Stimulated activated CD4-positive, alpha-beta T cell treated with anti-CD3 and anti-CD28 coated beads, TNF-alpha, amount 100 ng/mL, for 48 hours (primary cell): ENCODE measurements around the gene SKIDA1.

ENCODE experiments used
- DNase-seq, 3 donors: peaks; one replicate each; pipeline ENCODE4 v3.0.0-alpha.2; 2020; ENCODE audit warnings: low read depth in 3 of 3

Gene SKIDA1

DNA sequence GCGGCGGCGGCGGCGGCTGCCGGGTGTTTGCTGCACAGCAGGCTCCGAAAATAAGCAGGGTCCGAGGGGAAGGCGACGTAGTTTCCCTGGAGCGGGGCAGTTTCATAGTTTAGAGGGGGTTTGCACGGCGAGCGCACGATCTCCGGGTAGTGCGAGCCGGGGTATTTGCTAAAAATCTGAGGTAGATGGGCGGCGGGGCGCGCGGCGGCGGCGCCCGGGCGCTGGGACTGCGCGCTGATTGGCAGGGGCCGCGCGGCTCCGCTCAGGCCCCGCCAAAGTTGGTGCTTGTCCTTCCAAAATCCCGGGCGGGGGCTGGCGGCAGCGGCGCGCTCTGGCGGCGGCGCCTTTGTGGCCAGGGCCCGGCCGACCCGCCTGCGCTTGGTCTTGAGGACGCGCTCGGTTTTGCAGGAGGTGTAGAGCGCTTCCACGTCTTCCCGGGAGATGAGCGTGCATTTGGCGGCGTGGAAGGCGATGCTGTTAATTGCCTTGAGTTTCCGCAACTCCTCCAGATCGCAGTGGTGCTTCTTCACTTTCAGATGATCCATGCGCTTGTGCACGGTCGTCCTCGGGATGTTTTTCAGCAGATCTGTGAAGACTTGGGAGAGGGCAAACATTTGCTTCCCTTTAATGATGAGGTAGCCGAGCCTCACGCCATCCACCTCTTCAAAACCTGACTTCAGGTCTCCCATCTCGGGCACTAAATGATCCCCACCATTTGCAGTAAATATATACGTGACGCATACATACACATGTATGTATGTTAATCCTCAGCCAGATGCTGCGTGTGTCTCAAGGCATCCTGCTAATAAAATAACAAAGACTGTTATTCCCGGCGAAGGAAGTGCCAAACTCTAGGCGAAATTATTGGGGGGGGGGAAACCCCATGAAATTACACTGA is 8.1 kb downstream of the SKIDA1 start:
- no peak for DNase-seq

DNA sequence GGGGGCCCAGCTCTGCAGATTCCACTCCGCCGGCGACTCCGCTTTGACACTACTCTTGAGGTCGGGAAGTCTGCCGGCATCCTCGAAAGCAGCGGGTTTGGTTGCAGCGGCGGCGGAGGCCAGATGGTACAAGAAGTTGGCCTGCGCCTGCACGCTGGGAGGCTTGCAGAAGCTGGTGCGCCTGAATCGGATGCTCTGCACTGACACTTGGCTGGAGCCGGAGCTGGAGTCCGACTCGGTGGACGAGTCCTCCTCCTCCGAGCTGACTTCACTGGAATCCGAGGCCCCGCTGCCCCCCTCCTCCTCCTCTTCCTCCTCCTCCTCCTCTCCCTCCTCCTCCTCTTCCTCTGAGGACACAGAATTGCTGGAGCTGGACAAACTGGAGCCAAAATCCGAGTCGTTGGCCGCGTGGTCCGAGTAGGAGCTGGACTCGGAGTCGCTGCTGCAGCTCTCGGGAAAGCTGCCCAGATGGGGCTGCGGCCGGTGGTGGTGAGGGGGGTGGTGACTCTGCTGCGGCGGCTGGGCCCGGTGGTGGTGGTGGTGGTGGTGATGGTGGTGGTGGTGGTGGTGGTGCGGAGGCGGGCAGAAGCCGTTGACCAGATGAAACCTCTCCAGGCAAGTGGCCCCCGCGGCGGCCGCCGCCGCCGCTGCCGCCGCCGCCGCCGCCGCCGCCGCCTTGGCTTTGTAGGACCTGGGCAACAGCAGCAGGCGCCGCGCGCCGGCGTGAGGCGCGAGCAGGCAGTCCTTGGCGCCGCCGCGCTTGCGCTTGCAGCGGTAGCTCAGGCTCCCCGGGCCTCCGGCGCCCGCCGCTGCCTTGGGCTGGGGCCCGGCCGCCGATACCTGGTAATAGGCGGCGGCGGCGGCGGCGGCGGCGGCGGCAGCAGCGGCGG is 9.0 kb downstream of the SKIDA1 start:
- DNase-seq = no peak

DNA sequence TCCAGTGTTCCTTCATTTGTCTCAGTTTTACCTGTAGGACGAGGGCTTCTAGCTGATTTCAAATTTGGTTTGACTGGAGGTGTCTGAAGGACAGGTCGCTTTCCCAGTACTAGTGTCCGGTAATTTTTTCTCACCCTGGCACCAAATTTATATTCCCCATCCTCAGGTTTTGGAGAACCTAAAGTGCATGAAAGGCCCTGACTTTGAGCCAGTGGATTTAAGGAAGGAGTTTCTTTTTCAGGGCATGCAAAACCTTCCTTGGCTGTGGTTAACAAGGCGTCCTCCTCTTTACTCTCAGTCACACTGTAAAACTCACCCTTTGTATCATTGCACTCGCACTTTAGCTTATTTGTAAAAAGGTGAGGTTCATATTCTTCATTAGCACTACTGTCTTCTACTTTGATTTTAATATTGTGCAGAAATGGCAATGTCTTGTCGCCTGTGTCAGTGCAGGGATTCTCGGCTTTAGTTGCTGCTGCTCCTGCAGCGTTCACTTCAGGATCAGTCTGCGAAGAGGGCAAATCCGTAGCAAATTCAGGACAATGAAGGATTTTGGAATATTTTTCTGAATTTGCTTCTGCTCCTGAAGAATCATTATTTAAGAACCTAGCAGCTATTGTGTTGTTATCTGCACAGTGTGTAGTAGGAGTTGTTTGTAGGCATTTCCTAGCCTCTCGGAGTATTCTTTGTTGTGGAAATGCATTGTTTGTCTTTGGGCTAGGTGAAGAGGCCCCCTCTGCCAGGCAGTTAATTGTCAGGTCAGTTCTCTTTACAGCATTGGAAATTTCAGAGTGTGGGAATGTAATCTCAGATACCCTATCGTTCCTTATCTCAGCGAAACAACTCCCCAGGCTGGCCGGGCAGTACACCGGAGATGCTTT is 9.9 kb downstream of the SKIDA1 start:
- DNase-seq = no peak

DNA sequence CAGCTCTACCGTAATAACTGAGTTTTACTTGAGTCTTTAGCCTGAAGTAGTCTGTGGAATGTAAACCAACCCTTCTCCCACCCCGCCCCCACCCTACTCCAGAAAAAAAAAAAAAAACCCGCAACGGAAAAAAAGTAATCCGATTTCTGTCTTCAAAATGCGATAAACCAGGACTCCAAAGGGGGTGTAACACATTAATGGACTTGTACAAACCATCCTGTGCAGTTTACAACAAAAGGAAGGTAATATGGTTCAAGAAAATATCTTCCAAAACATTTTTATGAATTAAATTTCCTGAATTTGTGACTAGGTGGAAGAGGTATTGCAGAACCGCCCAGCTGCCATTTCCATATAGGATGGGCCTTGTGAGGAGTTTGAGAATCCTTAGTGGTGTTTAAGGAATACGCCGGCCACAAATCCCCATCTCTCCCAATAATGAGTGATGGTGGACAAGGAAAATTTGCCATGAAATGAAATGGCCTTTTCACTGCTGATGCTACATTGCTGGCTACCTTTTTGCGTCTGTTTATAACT is 10.6 kb downstream of the SKIDA1 start:
- no peak for DNase-seq

DNA sequence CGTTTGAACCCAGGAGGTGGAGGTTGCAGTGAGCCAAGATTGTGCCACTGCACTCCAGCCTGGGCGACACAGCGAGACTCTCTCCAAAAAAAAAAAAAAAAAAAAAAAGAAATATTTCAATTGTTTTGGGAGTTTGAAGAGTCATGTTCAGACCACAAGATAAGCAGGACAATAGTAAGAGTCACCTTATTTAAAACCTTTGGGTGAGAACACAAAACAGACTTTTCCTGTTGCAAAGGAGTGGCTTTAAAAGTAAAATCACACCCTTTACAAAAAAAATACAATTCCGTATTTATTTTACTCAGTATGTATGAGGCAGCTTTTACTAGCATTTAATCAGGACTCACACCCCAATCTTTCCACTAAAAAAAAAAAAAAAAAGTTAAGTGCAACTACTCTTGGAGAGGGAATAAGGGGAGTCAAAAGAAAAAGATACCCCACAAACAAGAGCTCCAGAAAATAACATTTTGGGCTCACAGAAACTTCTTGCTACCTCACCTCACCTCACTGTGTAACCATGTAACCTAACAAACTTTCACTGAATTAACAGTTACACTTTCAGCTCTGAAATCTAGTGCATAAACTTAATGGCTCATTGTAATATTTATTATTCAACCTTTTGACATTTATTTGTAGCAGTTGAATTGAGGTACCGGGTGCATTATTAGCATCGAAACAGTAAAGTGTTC is 11.2 kb downstream of the SKIDA1 start:
- no peak for DNase-seq

DNA sequence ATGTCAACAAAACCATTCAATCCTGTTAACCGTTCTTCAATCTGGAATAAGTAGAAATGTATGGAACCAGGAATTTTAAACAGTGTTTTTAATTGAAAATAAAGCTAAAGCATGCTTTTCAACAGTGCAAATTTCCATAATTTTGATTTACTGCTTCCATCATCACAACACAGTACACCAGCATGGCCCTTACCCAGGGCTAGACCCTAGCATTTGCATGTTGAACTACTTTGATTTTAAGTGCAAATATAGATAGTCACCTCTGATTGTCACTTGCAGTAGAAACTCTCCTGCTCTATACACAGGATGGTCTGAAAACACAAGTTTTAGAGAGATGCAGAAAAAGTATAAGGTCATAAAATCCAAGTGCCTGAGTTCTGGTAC is 12.1 kb downstream of the SKIDA1 start:
- DNase-seq = no peak

DNA sequence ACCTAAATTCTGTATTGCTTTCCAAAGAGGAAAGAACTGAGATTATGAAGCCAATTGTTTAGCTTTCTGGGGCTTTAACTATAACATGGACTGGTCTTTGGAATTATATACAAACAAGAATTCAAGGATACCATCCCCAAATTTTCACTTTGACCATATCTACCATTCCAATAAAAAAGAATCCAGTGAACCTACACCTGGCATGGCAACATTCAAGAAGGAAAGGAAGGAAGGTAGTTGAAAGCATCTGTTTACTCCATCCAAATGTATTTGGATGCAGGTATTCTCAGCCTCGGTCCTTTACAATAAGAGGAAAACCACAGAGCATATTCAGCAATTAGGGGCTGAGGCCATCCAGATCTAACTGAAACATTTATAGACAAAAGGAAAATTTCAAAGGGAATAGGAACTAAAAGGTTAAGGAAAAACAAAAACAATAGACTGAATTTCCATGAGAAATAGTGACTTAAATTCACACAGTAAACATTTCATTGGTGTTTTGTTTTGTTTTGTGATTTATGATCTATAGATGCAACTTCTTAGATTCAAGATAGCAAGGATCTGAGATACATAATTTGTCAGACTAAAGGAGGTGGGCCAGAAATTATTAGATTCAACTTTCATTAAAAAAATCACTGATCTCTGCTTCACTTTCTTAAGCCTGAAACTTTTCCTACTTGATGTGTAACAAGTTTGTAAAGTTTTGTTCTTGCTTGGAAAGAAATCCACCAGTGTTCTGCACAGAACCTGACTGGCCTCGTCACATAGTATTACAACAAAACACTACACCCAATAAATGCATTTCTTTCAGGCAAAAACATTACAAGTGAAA is 12.7 kb downstream of the SKIDA1 start:
- no peak for DNase-seq

DNA sequence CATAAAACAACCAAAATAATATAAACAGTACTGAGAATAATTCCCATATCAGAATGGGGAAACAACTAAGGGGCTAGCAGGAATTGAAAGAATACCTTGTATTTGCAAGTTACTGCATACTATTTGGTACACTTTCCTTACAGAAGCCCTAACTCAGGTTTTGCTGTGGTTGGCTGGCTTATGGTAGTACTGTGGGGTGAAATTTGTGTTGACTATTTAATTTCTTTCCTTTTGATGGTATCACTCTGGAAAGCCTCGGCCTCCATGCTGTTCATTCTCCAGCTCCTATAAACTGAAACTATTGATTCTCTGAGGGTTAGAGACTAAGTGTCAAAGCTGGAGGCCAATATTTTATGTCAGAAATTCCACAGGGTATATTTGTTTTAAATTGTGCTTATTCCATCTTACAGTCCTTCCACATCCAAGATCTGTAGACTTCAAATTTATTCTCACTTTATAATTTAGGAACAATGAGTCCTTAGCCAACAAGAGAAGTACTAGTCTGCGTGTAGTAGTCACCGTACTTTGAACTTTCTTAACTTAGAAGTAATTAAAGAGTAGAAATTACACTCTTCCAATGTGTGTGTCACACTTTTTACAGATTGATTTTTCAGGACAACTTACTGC is 13.4 kb downstream of the SKIDA1 start:
- DNase-seq = no peak

DNA sequence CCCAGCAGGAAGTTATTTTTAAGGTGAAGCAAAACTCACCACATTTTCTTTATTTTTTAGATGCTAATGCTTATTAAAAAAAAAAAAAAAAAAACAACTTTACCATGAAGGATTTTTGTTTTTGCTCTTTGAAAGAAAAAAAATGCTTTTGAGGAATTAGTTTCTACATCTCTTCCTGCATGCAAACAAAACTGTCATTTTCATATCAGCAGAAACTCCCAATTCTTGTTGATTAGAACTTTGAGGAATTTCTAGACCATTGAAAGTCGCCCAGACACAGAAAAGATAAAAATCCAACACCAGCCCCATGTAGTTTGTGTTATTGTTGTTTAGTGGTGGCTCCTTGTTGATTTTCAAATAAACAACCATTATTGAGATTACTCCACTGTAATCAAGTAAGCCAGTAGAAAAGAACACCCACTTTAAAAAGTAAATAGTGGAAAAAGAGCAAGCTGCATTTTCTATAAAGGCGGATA is 14.3 kb downstream of the SKIDA1 start:
- DNase-seq = no peak

DNA sequence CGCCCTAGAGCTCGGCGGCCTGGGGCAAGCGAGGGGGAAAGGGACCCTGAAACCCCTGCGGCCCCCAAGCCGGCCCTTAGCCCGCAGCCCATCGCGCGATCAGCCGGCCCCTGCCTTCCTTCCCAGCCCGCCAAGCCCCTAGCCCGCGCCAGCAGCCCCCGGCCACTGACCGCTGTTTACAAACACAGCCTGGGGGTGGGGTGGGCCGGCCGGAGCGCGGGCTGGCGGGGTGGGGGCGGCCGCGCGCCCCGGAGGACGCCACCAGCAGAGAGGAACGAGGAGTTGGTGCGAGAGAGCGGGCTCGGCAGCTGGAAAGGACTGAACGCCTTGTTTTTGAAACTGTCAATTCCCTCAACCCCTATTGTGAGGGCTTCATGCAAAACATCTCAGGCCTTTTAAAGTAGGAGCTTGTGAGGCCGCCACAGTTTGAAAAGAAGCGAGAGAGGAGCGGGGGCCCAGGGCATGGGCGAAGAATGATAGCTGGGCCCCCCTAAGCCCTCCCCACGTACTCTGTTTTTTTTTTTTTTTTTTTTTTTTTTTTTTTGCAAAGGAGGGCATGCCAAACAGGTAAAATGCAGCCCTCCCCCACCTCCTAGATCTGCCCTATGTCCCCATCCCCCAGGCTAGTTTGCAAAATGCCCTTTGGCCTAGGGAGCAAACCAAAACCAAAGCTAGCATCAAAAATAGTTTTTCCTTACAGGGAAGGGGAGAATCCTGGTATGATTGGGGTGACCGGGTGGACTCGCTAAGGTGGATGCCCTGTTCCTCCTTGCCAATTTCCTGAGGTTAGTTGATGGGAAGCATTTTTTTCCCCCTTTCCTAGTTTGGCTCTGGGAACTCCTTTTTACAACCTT is 15.0 kb downstream of the SKIDA1 start:
- DNase-seq = no peak

DNA sequence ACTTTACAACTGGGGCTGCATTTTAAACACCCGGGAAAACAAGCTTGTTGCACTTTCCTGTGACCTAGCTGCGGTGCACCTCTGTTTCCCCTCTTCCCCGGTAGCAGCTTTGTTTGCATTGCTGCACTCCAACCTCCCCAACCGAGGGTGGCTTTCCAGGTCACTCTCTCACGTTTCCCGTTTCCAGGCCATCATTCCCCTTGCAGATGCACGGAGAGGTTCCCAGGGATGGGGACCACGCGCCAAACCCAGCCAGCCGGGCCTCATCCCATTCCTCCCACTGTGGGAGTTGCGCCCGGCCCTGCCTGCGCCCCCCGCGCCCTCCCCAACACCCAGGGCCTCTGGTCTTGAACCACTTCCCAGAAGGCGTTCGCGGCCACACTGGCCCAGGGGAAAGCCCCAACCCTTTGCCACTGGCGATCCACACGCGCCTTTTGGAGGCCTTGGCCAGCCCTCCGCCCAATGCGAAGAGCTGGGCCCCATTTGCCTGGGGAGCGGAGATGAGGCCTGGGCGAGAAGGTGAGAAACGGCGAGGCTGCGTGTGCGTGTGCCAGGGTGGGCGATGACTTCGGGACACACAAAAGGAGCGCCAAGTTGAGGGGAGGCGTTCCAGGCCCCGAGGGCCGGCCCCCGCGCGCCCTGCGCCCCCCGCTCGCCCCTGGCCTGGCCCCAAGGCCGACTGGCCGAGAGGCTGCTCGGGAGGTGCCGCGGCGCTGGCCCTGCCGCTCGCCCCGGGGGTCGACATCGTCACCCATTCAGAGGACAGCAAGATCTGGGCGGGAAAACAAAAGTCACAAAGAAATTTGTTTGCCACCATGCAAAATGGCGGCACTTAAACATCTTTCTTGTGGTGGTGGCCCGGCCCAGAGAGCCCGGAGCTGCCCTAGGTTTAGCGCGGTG is 15.9 kb downstream of the SKIDA1 start:
- no peak for DNase-seq

DNA sequence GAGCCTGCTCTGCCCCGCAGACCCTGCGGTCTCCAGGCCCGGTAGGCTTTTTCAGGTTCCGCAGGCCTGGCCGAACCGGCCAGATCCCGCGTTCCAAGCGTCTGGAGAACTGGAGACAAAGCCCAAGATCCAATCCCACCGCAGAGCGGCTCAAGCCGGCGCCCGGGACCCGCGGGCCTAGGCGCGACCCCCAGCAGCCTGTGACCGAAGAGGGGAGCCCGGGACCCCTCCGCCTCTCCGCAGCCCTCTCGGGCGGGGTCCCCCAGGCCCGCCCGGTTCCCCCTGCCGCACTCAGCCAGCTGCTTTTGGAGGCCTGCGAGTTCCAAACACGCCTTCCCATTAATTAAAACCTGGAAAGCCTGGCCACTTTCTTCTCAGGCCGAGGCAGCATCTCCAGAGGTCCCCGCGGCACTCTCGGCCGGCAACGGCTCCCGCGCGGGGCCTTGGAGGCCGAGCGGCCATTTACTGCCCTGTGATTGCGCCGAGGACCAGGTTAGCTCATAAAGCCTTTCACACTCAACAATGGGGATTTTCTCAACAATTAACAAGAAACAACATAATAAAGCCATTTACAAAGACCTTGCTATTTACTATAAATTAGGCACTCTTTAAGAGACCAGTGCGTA is 16.7 kb downstream of the SKIDA1 start:
- DNase-seq = no peak

DNA sequence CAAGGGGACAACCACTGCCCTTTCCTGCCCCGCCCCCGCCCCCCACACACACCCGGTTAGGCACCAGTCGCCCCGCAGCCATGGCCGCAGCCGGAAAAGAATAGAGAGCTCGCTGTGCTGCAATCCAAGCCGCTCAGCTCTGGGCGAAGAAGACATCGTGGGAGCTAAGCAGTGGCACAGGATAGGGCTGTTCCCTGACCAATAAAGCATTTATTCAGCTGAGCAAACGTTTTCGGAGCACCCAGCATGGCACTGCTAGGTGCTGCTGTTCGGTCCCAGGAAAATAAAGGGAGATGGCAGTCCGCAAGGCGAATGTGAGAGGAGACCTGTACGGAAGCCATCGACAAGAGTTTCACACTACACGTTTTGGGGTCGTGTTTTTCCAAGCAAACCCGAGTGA is 18.3 kb downstream of the SKIDA1 start:
- DNase-seq = no peak

DNA sequence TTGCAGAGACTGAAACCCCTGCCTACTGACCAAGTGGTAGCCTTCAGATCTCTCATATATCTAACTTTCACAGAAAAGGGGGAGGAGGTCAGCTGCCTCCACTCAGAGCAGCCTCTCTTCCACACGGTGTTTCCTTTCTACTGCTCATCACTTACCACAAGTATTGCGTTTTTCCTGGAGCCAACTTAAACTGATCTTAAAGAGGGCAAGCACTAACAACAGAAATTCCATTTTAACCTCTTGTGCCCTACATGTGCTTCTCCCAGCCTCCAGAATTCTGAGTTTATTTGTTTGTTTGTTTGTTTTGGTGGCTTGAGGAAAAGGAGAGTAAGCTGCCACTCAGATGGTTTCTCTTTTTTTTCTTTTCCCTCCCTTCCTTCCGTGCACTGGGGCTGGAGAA is 19.1 kb downstream of the SKIDA1 start:
- no peak for DNase-seq

DNA sequence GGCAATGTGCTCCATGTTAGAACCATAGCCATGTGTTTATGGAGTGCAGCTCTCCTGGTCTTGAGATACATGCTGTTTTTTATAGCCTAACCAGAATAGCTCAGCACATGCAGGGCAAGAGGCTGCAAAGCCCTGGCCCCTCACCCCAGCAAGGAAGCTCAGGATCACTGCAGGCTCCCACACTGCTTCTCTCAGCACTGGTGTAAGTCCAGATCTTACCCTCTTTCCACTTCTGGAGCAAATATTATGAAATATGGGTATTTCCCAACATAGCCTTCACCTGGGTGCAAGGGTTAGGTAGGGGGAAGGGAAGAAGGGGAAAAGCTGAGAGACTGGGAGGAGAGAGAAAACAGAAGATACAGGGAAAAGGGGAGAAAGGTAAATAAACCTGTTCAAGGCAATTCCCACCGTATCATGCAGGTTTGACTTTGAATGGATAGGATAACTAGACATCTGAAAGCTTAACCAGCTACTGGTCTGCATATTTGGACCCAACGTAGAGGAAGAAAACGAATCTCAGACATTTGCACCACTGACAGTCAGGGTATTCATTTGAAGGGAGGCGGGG is 19.7 kb downstream of the SKIDA1 start:
- no peak for DNase-seq

DNA sequence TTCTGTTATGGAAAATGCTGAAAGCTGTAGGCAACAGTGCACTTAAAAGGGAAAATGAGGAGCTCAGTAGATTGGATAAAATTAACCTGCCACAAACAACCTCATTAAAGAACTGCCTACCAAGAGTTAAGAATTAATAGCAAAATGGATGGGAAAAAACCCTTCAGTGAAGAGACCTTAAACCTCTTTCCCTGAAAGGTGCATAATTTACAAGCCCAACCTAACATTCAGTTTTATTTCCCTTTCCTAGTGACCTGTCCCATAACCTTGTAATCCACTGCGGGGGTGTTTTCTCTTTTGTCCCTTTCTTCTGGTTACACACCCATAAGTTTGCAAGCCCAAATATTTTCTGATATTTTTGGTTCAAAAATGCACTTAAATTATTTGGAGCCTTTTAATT is 21.9 kb downstream of the SKIDA1 start:
- no peak for DNase-seq

DNA sequence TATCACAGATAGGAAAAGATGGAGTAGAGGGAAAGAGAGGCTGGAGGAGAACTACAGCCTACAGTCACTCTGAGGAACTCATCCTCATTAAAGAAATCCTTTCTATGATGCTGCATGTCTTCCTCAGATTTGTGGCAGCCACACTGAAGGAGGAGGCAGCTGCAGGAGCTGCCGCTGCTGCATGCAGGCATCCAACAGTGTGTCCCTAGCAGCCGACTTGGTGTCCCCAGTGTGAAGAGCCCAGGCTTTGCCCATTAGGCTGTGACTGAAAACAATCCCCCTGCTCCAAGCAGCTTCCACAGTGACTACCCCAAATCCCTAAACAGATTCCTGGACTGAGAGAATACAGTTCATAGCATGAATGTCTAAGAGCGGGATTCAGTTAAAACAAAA is 23.1 kb downstream of the SKIDA1 start:
- DNase-seq = no peak
